Smooth muscle cell (in vitro differentiated cells): ENCODE results near the gene ANKS1B. TPM values are rescaled to one million over a fixed set of nuclear protein-coding genes. Genes with fewer than 3 reads are reported as not detected.

Experiments
- DNase-seq: peaks from one replicate; lab custom pipeline; 2025; ENCODE audit not compliant: unreplicated experiment; lab: John Stamatoyannopoulos, UW
- H2AFZ ChIP-seq: fragments of 200-600 bp; sonication (generic); 2 replicates; pipeline ENCODE4 v1.6.0; 2016; ENCODE audit warnings: antibody characterized with exemption, low read depth, mild to moderate bottlenecking
- H3F3A ChIP-seq: fragments of 200-600 bp; sonication (generic); 2 replicates; pipeline ENCODE4 v1.6.0; 2017; ENCODE audit warnings: antibody characterized with exemption, low read depth
- H3K27ac ChIP-seq: fragments of 200-600 bp; sonication (generic); 2 replicates; pipeline ENCODE4 v1.5.1; 2016; ENCODE audit warnings: low read depth, mild to moderate bottlenecking
- H3K27me3 ChIP-seq: fragments of 200-600 bp; sonication (generic); 2 replicates; pipeline ENCODE4 v1.6.1; 2016; ENCODE audit warnings: low read depth, mild to moderate bottlenecking
- H3K36me3 ChIP-seq: fragments of 200-600 bp; sonication (generic); 2 replicates; pipeline ENCODE4 v1.5.1; 2016; ENCODE audit warnings: low read depth
- H3K4me1 ChIP-seq: fragments of 200-600 bp; sonication (generic); 2 replicates; pipeline ENCODE4 v1.5.1; 2016; ENCODE audit warnings: low read depth
- H3K4me2 ChIP-seq: fragments of 200-600 bp; sonication (generic); 2 replicates; pipeline ENCODE4 v1.6.0; 2016; ENCODE audit warnings: mild to moderate bottlenecking
- H3K4me3 ChIP-seq: fragments of 200-600 bp; sonication (generic); 2 replicates; pipeline ENCODE4 v1.5.1; 2016; ENCODE audit warnings: mild to moderate bottlenecking
- H3K79me2 ChIP-seq: fragments of 200-600 bp; sonication (generic); 2 replicates; pipeline ENCODE4 v1.6.0; 2016; ENCODE audit warnings: low read depth, mild to moderate bottlenecking
- H3K9ac ChIP-seq: fragments of 200-600 bp; sonication (generic); 2 replicates; pipeline ENCODE4 v1.6.0; 2016; ENCODE audit warnings: low read depth
- H3K9me3 ChIP-seq: fragments of 200-600 bp; sonication (generic); replicated peaks from 2 replicates; pipeline ENCODE4 v1.5.1; 2016; ENCODE audit warnings: low read depth
- H4K20me1 ChIP-seq: fragments of 200-600 bp; sonication (generic); 2 replicates; pipeline ENCODE4 v1.6.0; 2016; ENCODE audit warnings: low read depth
- WGBS: methylation state at CpG from one replicate; pipeline ENCODE4 v1.1.7; 2016; ENCODE audit warnings: low lambda C conversion rate; 5-methylcytosine and 5-hydroxymethylcytosine counted together
- polyA plus RNA-seq: library from polyadenylated mRNA; unstranded; fragments of >200 nt; fragmentation: Nextera tagmentation; extraction: Ambion mirVana; gene quantifications from 2 replicates; pipeline ENCODE4 v1.2.1, GENCODE V29; 2016
- total RNA-seq: library from RNA; depleted of rRNA; stranded (reverse); fragments of >200 nt; gene quantifications from 2 replicates; pipeline ENCODE4 v1.2.3, GENCODE V29; 2014
- TF ChIP-seq, protein P1 (sequence below): fragments of 200-600 bp; sonication (generic); IDR thresholded peaks from 2 replicates; pipeline ENCODE4 v1.5.1; 2017; ENCODE audit warnings: borderline replicate concordance, mild to moderate bottlenecking, antibody characterized with exemption; ENCODE audit not compliant: insufficient read depth, poor library complexity, severe bottlenecking

ANKS1B gene
- total and polyA plus RNA-seq, 2 experiments from 2014 or later, result 0.47 to 7.3 TPM

DNA sequence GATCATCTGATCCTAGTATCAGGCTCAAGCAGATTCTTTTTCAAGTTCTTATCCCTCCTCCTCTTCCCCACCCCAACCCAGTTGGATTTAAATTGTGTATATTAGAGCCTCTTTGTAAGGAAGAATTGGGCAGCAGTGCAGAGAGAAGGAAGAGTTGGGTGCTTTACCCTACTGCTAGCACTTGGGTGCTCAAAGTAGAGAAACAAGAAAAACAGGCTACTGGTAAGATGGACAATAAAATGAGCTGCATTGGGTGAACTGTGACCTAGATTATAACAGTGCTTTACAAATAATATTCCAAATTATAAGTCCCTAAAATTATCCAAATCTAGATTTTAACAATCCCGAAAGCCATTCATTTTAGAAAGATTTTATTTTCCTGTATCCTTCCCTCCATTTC, 700.6 kb downstream of the ANKS1B start:
- DNase-seq, result no peak
- no peaks in the 10 kb centered on the region for H3K4me1 ChIP-seq
- WGBS, result 93% methylated on average over 1 of the region's 1 CpG

DNA sequence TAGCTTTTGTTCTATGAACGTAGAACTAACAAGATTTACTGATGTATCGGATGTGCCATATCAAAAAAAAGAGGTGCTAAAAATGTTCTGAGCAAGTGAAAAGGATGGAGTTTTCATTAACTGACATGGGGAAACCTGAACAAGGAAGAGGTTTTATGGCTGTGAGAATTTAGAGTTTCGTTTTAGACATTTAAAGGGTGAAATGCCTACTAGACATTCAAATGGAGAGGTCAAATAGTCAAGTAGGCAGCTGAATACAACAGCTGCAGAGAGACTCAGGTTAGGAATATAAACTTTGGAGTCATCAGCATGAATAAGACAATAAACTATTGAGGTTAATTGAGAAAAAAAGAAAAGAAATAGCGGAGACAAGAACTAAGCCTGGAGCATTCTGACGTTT, 702.1 kb downstream of the ANKS1B start:
- WGBS, result 86% methylated on average over 5 of the region's 5 CpGs
- no peak overlapping the region for H3K4me3 ChIP-seq
- no peak overlapping the region for H3K4me2 ChIP-seq
- H3K79me2 ChIP-seq, result no peaks in the 10 kb centered on the region
- DNase-seq, result no peak
- no peaks in the 10 kb centered on the region for H3K36me3 ChIP-seq
- H3F3A ChIP-seq, result no peaks in the 10 kb centered on the region
- no peaks in the 10 kb centered on the region for H3K27me3 ChIP-seq
- no peaks in the 10 kb centered on the region for H4K20me1 ChIP-seq
- no peak overlapping the region for H2AFZ ChIP-seq
- no peak overlapping the region for H3K9ac ChIP-seq
- H3K9me3 ChIP-seq, result no peaks in the 10 kb centered on the region
- H3K27ac ChIP-seq, result no peak overlapping the region
- TF ChIP-seq, protein P1, sequence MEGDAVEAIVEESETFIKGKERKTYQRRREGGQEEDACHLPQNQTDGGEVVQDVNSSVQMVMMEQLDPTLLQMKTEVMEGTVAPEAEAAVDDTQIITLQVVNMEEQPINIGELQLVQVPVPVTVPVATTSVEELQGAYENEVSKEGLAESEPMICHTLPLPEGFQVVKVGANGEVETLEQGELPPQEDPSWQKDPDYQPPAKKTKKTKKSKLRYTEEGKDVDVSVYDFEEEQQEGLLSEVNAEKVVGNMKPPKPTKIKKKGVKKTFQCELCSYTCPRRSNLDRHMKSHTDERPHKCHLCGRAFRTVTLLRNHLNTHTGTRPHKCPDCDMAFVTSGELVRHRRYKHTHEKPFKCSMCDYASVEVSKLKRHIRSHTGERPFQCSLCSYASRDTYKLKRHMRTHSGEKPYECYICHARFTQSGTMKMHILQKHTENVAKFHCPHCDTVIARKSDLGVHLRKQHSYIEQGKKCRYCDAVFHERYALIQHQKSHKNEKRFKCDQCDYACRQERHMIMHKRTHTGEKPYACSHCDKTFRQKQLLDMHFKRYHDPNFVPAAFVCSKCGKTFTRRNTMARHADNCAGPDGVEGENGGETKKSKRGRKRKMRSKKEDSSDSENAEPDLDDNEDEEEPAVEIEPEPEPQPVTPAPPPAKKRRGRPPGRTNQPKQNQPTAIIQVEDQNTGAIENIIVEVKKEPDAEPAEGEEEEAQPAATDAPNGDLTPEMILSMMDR, result no peak
- H3K4me1 ChIP-seq, result no peaks in the 10 kb centered on the region

More for the DNA sequence above, 700.6 kb downstream of the ANKS1B start:
- no peak overlapping the region for H3K4me2 ChIP-seq
- no peak overlapping the region for H2AFZ ChIP-seq
- H3K9me3 ChIP-seq, result no peaks in the 10 kb centered on the region
- H3K9ac ChIP-seq, result no peak overlapping the region
- no peak overlapping the region for H3K4me3 ChIP-seq
- H3K27ac ChIP-seq, result no peak overlapping the region
- H3F3A ChIP-seq, result no peaks in the 10 kb centered on the region
- no peaks in the 10 kb centered on the region for H4K20me1 ChIP-seq
- H3K79me2 ChIP-seq, result no peaks in the 10 kb centered on the region
- no peaks in the 10 kb centered on the region for H3K36me3 ChIP-seq
- TF ChIP-seq, protein P1, result no peak
- no peaks in the 10 kb centered on the region for H3K27me3 ChIP-seq

DNA sequence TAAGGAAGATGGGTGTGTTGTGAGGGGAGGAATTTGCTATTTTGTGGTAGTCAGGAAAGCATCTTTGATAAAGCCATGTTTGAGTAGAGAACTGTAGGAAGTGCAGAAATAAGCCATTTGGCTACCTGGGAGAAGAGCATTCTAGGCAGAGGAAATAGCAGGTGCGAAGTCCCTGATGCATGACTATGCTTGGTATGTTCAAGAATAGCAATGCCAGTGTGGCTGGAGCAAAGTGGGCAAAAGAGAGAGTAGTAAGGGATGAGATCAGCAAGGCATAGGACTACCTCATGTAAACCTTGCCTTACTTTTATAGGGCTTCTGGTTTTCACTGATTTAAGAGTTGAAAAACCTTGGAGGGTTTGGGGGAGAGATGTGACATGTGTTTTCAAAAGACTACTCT, 702.6 kb downstream of the ANKS1B start:
- Histone ChIP-seq H2AFZ (no peak overlapping the region), H3K4me1 (no peaks in the 10 kb centered on the region), H3K4me2 (no peak overlapping the region), H3K36me3 (no peaks in the 10 kb centered on the region), H4K20me1 (no peaks in the 10 kb centered on the region), H3K79me2 (no peaks in the 10 kb centered on the region), H3F3A (no peaks in the 10 kb centered on the region), H3K4me3 (no peak overlapping the region), H3K27me3 (no peaks in the 10 kb centered on the region), H3K9me3 (no peaks in the 10 kb centered on the region), H3K27ac (no peak overlapping the region), H3K9ac (no peak overlapping the region)
- WGBS, result 90% methylated on average over 1 of the region's 1 CpG
- DNase-seq, result no peak
- TF ChIP-seq, protein P1, result no peak

DNA sequence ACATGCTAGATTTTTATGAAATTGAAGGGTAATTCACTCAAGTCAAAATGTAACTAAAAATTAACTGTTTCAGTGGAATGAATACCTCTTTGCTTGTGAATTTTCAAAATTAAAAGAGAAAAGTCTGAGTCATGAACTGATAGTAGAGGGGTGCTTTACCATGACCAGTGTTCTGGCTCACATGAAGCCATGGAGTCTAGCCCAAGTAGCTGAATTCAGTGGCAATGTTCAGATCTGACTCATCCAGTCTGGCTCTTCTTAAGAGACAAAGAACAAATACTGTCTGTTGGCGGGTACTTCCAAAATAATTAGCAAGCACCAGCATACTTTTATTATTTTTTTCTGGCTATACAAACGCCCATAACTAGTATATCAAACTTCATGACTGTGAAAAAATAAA, 703.5 kb downstream of the ANKS1B start:
- Histone ChIP-seq H3K9me3 (no peaks in the 10 kb centered on the region), H3K4me1 (no peaks in the 10 kb centered on the region), H3K27me3 (no peaks in the 10 kb centered on the region), H2AFZ (no peak overlapping the region), H3F3A (no peaks in the 10 kb centered on the region), H3K36me3 (no peaks in the 10 kb centered on the region), H3K4me3 (no peak overlapping the region), H3K79me2 (no peaks in the 10 kb centered on the region), H3K4me2 (no peak overlapping the region), H3K9ac (no peak overlapping the region), H3K27ac (no peak overlapping the region), H4K20me1 (no peaks in the 10 kb centered on the region)
- WGBS, result 70% methylated on average over 2 of the region's 2 CpGs
- TF ChIP-seq, protein P1, result no peak
- no peak for DNase-seq
